GM20431 (cell line): Measurements from ENCODE around the gene FBN1.

Experiments
- in situ Hi-C: fragments of 300-500 bp; cut with MseI, MboI; formaldehyde crosslinking; loops from one replicate; pipeline ENCODE4 v1.15.0; 2020; ENCODE audit warnings: low sequenced_read_pairs; ENCODE audit not compliant: unreplicated experiment

Gene FBN1

GRCh38 chr15:48630245-48630644, 15.3 kb downstream of the FBN1 start:
- in situ Hi-C loops, result loop anchor here (25.0 kb wide), 1 partner anchor 268 kb away; no protein-coding TSS in a partner anchor

DNA sequence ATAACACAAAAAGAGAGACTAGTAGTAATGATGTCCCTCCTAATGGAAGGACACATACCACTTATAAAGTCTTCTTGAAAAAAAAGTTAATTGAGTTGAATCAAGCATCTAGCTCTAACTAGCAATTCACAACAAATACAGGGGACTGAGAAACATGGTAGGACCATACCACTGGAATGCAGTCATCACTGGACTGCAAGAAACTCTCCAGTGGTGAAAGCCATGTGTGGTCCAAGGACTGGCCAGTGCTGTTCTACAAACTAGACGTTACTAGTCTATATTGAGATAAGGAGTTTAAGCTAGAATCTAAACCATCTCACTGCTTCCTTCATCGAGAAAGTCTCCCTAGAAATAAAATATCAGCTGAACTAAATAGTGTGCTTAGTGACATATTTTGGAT, 16.7 kb downstream of the FBN1 start:
- in situ Hi-C loops, result loop anchor here (25.0 kb wide), 1 partner anchor 267 kb away; no protein-coding TSS in a partner anchor

- in situ Hi-C loops, result loop anchor here (25.0 kb wide), 1 partner anchor 265 kb away; no protein-coding TSS in a partner anchor
These were observed 18.1 kb downstream of the FBN1 start for GRCh38 chr15:48627260-48627940.

DNA sequence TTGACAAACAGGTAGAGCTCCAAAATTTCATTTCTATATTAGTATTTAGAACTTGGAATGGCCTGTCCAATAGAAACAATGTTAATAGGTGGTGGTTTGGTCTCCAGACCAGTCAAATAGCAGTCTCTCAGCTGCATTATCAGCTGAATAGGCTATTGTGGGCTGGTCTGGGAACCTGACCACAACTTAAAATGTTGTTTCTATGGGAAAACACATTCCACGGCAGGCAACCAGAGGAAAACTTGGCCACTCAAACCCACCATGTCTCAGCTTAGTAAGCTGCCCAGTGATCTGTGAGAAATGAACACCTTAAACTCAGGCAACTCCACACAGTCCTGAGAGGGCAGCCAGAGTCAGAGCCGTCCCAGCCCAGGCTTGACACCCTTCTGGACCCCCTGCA, 20.4 kb downstream of the FBN1 start:
- in situ Hi-C loops, result loop anchor here (25.0 kb wide), 1 partner anchor 263 kb away; no protein-coding TSS in a partner anchor

DNA sequence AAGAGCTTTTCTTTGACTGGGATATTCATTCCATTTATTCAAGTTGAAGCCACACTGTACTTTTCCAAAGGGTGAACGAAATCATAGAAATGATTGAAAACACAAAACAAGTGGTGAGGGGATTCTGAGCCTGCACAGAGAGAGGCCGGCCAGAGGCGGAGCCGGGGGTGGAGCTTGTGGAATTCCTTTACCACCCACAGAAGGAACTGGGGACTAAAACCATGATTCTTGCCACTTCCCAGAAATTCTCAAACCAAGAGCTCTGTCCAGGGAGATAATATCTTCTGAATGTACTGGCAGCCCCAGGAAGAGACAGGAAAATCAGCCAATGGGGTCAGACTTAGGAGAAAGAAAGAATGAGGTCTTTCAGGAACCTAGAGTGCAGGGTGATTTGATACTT, 20.8 kb downstream of the FBN1 start:
- in situ Hi-C loops, result loop anchor here (25.0 kb wide), 1 partner anchor 262 kb away; no protein-coding TSS in a partner anchor

DNA sequence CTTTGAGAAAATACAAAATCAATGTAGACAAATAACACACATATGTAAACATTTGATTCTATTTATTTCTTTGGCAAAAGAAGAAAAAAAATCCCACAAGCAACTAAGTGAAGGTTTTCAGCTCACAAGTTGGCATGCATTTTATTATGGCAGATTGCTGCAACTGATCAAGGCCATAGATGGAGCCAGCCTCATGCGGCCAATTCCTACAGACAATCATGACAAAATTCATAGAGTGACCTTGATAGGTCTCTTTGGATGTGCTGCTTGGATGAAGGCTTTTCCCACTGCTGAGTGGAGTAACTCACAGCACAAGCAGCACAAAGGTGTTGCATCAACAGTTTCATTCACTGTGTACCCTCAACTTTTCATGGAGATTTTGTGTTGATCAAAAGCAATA, 22.1 kb downstream of the FBN1 start:
- in situ Hi-C loops, result no loop called here

GRCh38 chr15:48622237-48622636, 23.3 kb downstream of the FBN1 start:
- in situ Hi-C loops, result no loop called here

GRCh38 chr15:48619446-48619845, 26.1 kb downstream of the FBN1 start:
- in situ Hi-C loops, result no loop called here

GRCh38 chr15:48617619-48618018, 27.9 kb downstream of the FBN1 start:
- in situ Hi-C loops, result no loop called here

DNA sequence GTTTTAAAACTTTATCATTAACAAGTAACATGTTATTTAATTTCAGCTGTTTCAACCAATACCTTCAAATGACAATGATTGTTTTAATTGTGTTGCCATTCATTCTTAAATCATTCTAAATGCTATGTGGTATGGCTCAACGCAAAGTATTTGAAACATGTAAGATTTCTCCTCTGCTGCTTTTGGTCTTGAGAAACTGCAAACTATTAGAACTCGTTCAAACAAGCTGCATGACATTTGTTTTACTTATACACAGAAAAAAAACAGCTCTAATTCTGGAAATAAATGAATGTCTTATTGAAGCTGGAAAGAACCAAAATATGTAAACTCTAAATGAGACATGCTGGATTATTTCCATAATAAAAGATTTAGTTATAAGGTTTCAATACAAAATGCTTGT, 29.3 kb downstream of the FBN1 start:
- in situ Hi-C loops, result no loop called here

DNA sequence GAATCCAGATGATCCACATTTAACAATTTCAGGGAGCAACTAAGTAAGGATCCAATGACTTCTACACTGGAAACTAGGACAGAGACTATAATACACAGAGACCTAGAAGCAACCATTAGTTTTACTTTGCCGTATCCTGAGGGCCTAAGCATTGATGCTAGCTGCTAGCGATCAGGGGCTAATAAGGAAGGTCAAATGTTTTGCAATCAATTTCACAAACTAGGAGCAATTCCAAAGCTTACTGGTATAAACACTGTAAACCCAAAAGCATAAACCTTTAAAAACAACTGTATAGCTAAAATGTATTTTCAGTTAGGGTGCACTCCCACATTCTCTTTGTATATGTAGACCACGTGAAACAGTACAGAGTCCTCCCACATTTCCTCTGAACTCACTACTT, 31.5 kb downstream of the FBN1 start:
- in situ Hi-C loops, result no loop called here

DNA sequence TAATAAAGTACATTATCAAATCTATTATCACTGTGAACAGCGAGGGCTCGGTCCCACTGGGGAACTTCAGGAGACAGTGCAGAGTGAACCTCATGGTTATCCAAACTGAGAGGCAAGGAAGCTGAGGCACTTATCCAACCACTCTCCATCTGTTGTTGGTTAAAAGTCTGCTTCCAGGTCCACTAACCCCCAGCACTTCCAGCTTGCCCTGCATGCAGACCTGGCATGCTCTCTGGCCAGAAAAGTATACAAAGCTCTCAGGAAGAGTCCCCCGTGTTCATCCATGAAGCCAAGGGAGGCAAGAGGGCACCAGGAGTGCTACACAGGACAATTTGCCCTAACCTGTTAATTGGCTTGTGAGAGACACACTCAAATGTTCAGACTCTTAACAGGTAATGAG, 36.0 kb downstream of the FBN1 start:
- in situ Hi-C loops, result no loop called here

DNA sequence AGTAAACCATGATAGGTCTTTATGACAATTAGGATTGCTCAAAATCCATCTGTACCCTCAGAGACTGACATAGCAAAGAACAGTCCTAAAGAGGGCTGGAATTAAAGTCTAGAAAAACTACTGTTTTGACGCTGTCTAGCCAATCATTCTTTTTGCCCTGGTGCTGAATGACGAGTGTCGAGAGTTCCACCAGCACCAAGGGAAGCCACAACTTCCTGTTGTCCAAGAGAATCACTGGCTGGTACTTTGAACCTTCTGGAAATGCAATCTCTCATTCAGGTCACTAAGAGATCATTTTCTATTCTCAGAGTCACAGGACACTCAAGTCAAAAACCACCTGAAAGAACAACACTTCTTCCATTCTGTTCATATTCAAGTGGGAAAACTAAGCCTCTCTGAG, 37.7 kb downstream of the FBN1 start:
- in situ Hi-C loops, result no loop called here

- in situ Hi-C loops, result no loop called here
These were observed 40.9 kb downstream of the FBN1 start for GRCh38 chr15:48604567-48604966.

DNA sequence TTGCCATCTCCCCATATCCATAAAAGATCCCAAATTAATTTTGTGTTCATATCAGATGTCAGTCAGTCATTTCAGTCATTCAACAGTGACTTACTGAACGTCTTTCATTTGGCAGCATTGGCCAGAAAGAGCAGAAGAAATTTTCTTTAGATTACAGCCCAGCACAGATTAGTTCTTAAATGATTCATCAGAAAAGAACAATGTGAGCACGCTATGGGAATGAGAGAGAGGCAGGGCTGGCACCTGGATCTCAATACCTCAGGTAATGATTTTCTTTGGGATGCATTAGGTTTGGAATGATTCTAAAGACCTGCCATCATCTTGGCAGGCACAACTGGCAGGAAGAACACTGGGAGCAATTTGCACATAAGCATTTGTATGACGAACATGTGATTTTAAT, 41.6 kb downstream of the FBN1 start:
- in situ Hi-C loops, result no loop called here

- in situ Hi-C loops, result no loop called here
These were observed 42.4 kb downstream of the FBN1 start for GRCh38 chr15:48603123-48603500.

- in situ Hi-C loops, result no loop called here
These were observed 43.0 kb downstream of the FBN1 start for GRCh38 chr15:48602358-48603122.

DNA sequence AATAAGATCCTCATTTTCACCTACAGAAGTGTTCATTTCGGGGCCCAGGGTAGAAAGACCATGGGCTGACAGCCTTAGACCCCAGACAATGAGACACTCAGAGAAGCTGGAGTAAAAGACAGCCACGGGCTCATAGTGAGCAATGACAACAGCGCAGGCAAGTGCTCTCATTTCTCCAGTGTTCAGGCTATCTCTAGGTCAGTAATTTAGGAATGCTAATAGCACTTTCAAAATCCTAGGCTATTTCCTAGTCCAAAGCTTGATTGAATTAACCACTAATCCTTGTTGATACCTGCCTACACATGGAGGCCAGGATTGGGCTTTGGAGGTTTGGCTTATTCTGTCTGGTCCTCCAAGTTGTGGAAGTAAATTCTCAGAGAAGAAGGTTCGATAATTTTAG, 44.4 kb downstream of the FBN1 start:
- in situ Hi-C loops, result no loop called here

DNA sequence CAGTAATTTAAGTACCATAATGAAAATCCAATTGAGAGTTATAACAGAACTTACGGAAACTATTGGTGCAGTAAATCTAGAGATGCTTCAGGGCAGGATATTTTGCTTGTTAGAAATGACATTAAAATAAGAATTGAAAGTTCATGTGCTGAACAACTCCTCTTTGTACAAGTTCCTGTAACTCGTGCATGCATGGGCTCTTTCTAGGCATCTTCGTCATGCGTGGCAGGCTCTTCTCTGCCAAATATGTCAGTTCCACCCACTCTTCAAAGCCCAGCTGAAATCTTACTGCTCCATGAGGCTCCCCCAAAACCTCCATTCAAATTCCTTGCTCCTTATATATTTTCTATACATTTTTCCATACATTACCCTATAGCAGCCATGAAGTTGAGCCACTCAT, 48.7 kb downstream of the FBN1 start:
- in situ Hi-C loops, result no loop called here

GRCh38 chr15:48596415-48596814, 49.1 kb downstream of the FBN1 start:
- in situ Hi-C loops, result no loop called here

GRCh38 chr15:48595981-48596380, 49.5 kb downstream of the FBN1 start:
- in situ Hi-C loops, result no loop called here
